ENCODE measurements around the gene LIPC.

Gene LIPC

GRCh38 chr15:58503139-58504027, 71.6 kb downstream of the LIPC start:
- no peaks in the 10 kb centered on the region for H3K9me3 Mint-ChIP-seq

GRCh38 chr15:58504674-58505234, 73.0 kb downstream of the LIPC start:
- no peaks in the 10 kb centered on the region for H3K9me3 Mint-ChIP-seq
- H3K4me3 Mint-ChIP-seq = no peak overlapping the region
- H3K27ac Mint-ChIP-seq = no peak overlapping the region
- H3K4me1 Mint-ChIP-seq (ENCODE audit: low read depth) = peaks cover 27% of the 10 kb centered on the region
- DNase-seq (ENCODE audit: low spot score) = no peak
- H3K36me3 Mint-ChIP-seq (ENCODE audit: low read depth) = no peaks in the 10 kb centered on the region
- H3K27me3 Mint-ChIP-seq (ENCODE audit: low read depth) = peaks cover 6% of the 10 kb centered on the region

More at GRCh38 chr15:58503139-58504027, 71.6 kb downstream of the LIPC start:
- no peak for DNase-seq (ENCODE audit: low spot score)
- Mint-ChIP-seq H3K36me3 (ENCODE audit: low read depth) (no peaks in the 10 kb centered on the region), H3K4me1 (ENCODE audit: low read depth) (peaks cover 27% of the 10 kb centered on the region), H3K27me3 (ENCODE audit: low read depth) (peaks cover 4% of the 10 kb centered on the region), H3K4me3 (no peak overlapping the region), H3K27ac (no peak overlapping the region)

- no peak for DNase-seq (ENCODE audit: low spot score)
- H3K9me3 Mint-ChIP-seq = no peaks in the 10 kb centered on the region
- no peak overlapping the region for H3K4me3 Mint-ChIP-seq
- peaks cover 27% of the 10 kb centered on the region for H3K4me1 Mint-ChIP-seq (ENCODE audit: low read depth)
- no peak overlapping the region for H3K27ac Mint-ChIP-seq
- H3K27me3 Mint-ChIP-seq (ENCODE audit: low read depth) = peaks cover 6% of the 10 kb centered on the region
- H3K36me3 Mint-ChIP-seq (ENCODE audit: low read depth) = no peaks in the 10 kb centered on the region
These were observed 73.8 kb downstream of the LIPC start for GRCh38 chr15:58505581-58505980.

- peaks cover 6% of the 10 kb centered on the region for H3K27me3 Mint-ChIP-seq (ENCODE audit: low read depth)
- peak overlapping the region; percentile 70 for H3K27ac Mint-ChIP-seq
- H3K36me3 Mint-ChIP-seq (ENCODE audit: low read depth) = no peaks in the 10 kb centered on the region
- no peak for DNase-seq (ENCODE audit: low spot score)
- no peaks in the 10 kb centered on the region for H3K9me3 Mint-ChIP-seq
- peak overlapping the region; percentile 45 for H3K4me3 Mint-ChIP-seq
- peaks cover 23% of the 10 kb centered on the region for H3K4me1 Mint-ChIP-seq (ENCODE audit: low read depth)
These were observed 74.3 kb downstream of the LIPC start for GRCh38 chr15:58506064-58506490.

GRCh38 chr15:58506783-58507668, 75.2 kb downstream of the LIPC start:
- Mint-ChIP-seq H3K4me1 (ENCODE audit: low read depth) (peaks cover 23% of the 10 kb centered on the region), H3K27ac (no peak overlapping the region), H3K4me3 (no peak overlapping the region), H3K27me3 (ENCODE audit: low read depth) (peaks cover 6% of the 10 kb centered on the region), H3K36me3 (ENCODE audit: low read depth) (no peaks in the 10 kb centered on the region), H3K9me3 (no peaks in the 10 kb centered on the region)
- no peak for DNase-seq (ENCODE audit: low spot score)

- Mint-ChIP-seq H3K9me3 (no peaks in the 10 kb centered on the region), H3K27me3 (ENCODE audit: low read depth) (peaks cover 6% of the 10 kb centered on the region), H3K4me3 (no peak overlapping the region), H3K36me3 (ENCODE audit: low read depth) (no peaks in the 10 kb centered on the region), H3K4me1 (ENCODE audit: low read depth) (peaks cover 28% of the 10 kb centered on the region), H3K27ac (no peak overlapping the region)
- no peak for DNase-seq (ENCODE audit: low spot score)
These were observed 77.8 kb downstream of the LIPC start for GRCh38 chr15:58509556-58509955.

GRCh38 chr15:58510715-58511598, 79.2 kb downstream of the LIPC start:
- Mint-ChIP-seq H3K27ac (no peak overlapping the region), H3K4me3 (no peak overlapping the region), H3K9me3 (peaks cover 6% of the 10 kb centered on the region), H3K4me1 (ENCODE audit: low read depth) (peaks cover 26% of the 10 kb centered on the region), H3K27me3 (ENCODE audit: low read depth) (peaks cover 6% of the 10 kb centered on the region), H3K36me3 (ENCODE audit: low read depth) (peaks cover 3% of the 10 kb centered on the region)
- DNase-seq (ENCODE audit: low spot score) = no peak

- peaks cover 27% of the 10 kb centered on the region for H3K4me1 Mint-ChIP-seq (ENCODE audit: low read depth)
- H3K9me3 Mint-ChIP-seq = peaks cover 13% of the 10 kb centered on the region
- H3K4me3 Mint-ChIP-seq = no peak overlapping the region
- no peak overlapping the region for H3K27ac Mint-ChIP-seq
- H3K36me3 Mint-ChIP-seq (ENCODE audit: low read depth) = peaks cover 8% of the 10 kb centered on the region
- peaks cover 6% of the 10 kb centered on the region for H3K27me3 Mint-ChIP-seq (ENCODE audit: low read depth)
- DNase-seq (ENCODE audit: low spot score) = no peak
These were observed 79.8 kb downstream of the LIPC start for GRCh38 chr15:58511599-58511987.

GRCh38 chr15:58512522-58512921, 80.7 kb downstream of the LIPC start:
- H3K4me1 Mint-ChIP-seq (ENCODE audit: low read depth) = peaks cover 32% of the 10 kb centered on the region
- peaks cover 9% of the 10 kb centered on the region for H3K36me3 Mint-ChIP-seq (ENCODE audit: low read depth)
- peaks cover 6% of the 10 kb centered on the region for H3K27me3 Mint-ChIP-seq (ENCODE audit: low read depth)
- no peak overlapping the region for H3K4me3 Mint-ChIP-seq
- peaks cover 14% of the 10 kb centered on the region for H3K9me3 Mint-ChIP-seq
- no peak overlapping the region for H3K27ac Mint-ChIP-seq
- no peak for DNase-seq (ENCODE audit: low spot score)

GRCh38 chr15:58513008-58513407, 81.2 kb downstream of the LIPC start:
- Mint-ChIP-seq H3K4me1 (ENCODE audit: low read depth) (peaks cover 37% of the 10 kb centered on the region), H3K27ac (no peak overlapping the region), H3K36me3 (ENCODE audit: low read depth) (peaks cover 9% of the 10 kb centered on the region), H3K27me3 (ENCODE audit: low read depth) (peaks cover 2% of the 10 kb centered on the region), H3K9me3 (peaks cover 14% of the 10 kb centered on the region), H3K4me3 (no peak overlapping the region)
- DNase-seq (ENCODE audit: low spot score) = no peak

- H3K27me3 Mint-ChIP-seq (ENCODE audit: low read depth) = no peaks in the 10 kb centered on the region
- no peak overlapping the region for H3K27ac Mint-ChIP-seq
- DNase-seq (ENCODE audit: low spot score) = no peak
- peaks cover 9% of the 10 kb centered on the region for H3K36me3 Mint-ChIP-seq (ENCODE audit: low read depth)
- H3K9me3 Mint-ChIP-seq = peaks cover 14% of the 10 kb centered on the region
- H3K4me3 Mint-ChIP-seq = peak overlapping the region; percentile 26
- peaks cover 46% of the 10 kb centered on the region for H3K4me1 Mint-ChIP-seq (ENCODE audit: low read depth)
These were observed 82.0 kb downstream of the LIPC start for GRCh38 chr15:58513726-58514336.

GRCh38 chr15:58515807-58516206, 84.0 kb downstream of the LIPC start:
- peaks cover 9% of the 10 kb centered on the region for H3K36me3 Mint-ChIP-seq (ENCODE audit: low read depth)
- peaks cover 60% of the 10 kb centered on the region for H3K4me1 Mint-ChIP-seq (ENCODE audit: low read depth)
- no peaks in the 10 kb centered on the region for H3K27me3 Mint-ChIP-seq (ENCODE audit: low read depth)
- H3K9me3 Mint-ChIP-seq = peaks cover 14% of the 10 kb centered on the region
- peak; percentile 34 for DNase-seq (ENCODE audit: low spot score)
- peak overlapping the region; percentile 93 for H3K27ac Mint-ChIP-seq
- H3K4me3 Mint-ChIP-seq = peak overlapping the region; percentile 58

- H3K4me3 Mint-ChIP-seq = peak overlapping the region; percentile 56
- peak; percentile 20 for DNase-seq (ENCODE audit: low spot score)
- H3K36me3 Mint-ChIP-seq (ENCODE audit: low read depth) = peaks cover 9% of the 10 kb centered on the region
- H3K27me3 Mint-ChIP-seq (ENCODE audit: low read depth) = no peaks in the 10 kb centered on the region
- peaks cover 65% of the 10 kb centered on the region for H3K4me1 Mint-ChIP-seq (ENCODE audit: low read depth)
- H3K9me3 Mint-ChIP-seq = peaks cover 14% of the 10 kb centered on the region
- H3K27ac Mint-ChIP-seq = peak overlapping the region; percentile 93
These were observed 85.5 kb downstream of the LIPC start for GRCh38 chr15:58517252-58517681.
